Osteoblast (primary cell): ENCODE measurements around the gene ZCCHC2. TPM values are rescaled to one million over a fixed set of nuclear protein-coding genes. Genes with fewer than 3 reads are reported as not detected.

Experiments
- DNase-seq: peaks from one replicate; pipeline ENCODE4 v3.0.0; 2011; ENCODE audit warnings: low spot score, mixed read lengths; ENCODE audit not compliant: insufficient read length; ENCODE audit errors: missing footprints
- H2AFZ ChIP-seq: 2 replicates; pipeline ENCODE4 v1.6.0; 2011; ENCODE audit warnings: mild to moderate bottlenecking, low read length
- H3K27ac ChIP-seq: 2 replicates; pipeline ENCODE4 v1.5.1; 2011; ENCODE audit warnings: mild to moderate bottlenecking, low read depth, low read length, moderate library complexity
- H3K27me3 ChIP-seq: 2 replicates; pipeline ENCODE4 v1.6.0; 2012; ENCODE audit warnings: mild to moderate bottlenecking, control low read depth, inconsistent platforms, low read length, moderate library complexity; ENCODE audit not compliant: insufficient read depth
- H3K36me3 ChIP-seq: 2 replicates; pipeline ENCODE4 v1.5.1; 2011; ENCODE audit warnings: mild to moderate bottlenecking, low read length, control low read depth, moderate library complexity; ENCODE audit not compliant: insufficient read depth
- H3K4me1 ChIP-seq: 2 replicates; pipeline ENCODE4 v1.5.1; 2011; ENCODE audit warnings: mild to moderate bottlenecking, low read length, control low read depth, moderate library complexity; ENCODE audit not compliant: insufficient read depth
- H3K4me2 ChIP-seq: 2 replicates; pipeline ENCODE4 v1.6.0; 2011; ENCODE audit warnings: mild to moderate bottlenecking, low read length; ENCODE audit not compliant: insufficient read depth
- H3K4me3 ChIP-seq: fragments of 200-600 bp; sonication (generic); 3 replicates; pipeline ENCODE4 v1.5.1; 2012; ENCODE audit warnings: mild to moderate bottlenecking, low read length, inconsistent platforms; ENCODE audit not compliant: insufficient read depth
- H3K79me2 ChIP-seq: 2 replicates; pipeline ENCODE4 v1.6.0; 2012; ENCODE audit warnings: mild to moderate bottlenecking, low read length, control low read depth, inconsistent platforms; ENCODE audit not compliant: insufficient read depth
- H3K9me3 ChIP-seq: 2 replicates; pipeline ENCODE4 v1.5.1; 2011; ENCODE audit warnings: low read depth, low read length, control low read depth
- H4K20me1 ChIP-seq: 2 replicates; pipeline ENCODE4 v1.6.0; 2012; ENCODE audit warnings: mild to moderate bottlenecking, low read length, control low read depth; ENCODE audit not compliant: insufficient read depth
- CTCF ChIP-seq: IDR thresholded peaks from 2 replicates; pipeline ENCODE4 v1.5.1; 2011; ENCODE audit warnings: mild to moderate bottlenecking, low read depth, low read length, moderate library complexity; ENCODE audit errors: extremely low read depth
- total RNA-seq: library from RNA; depleted of rRNA; stranded (reverse); fragments of >200 nt; gene quantifications from 2 replicates; pipeline ENCODE4 v1.2.3, GENCODE V29; 2012

ZCCHC2 gene
- total RNA-seq, 1 donor = 10.1 TPM

GRCh38 chr18:62518460-62519375 is 4.1 kb upstream of the ZCCHC2 start:
- no peak for DNase-seq
- Histone ChIP-seq H2AFZ (no peak overlapping the region), H3K36me3 (no peaks in the 10 kb centered on the region), H3K79me2 (no peaks in the 10 kb centered on the region), H3K9me3 (no peaks in the 10 kb centered on the region), H3K4me2 (peak overlapping the region; percentile 37), H4K20me1 (no peaks in the 10 kb centered on the region), H3K27ac (no peak overlapping the region), H3K4me3 (no peak overlapping the region), H3K4me1 (peaks cover 5% of the 10 kb centered on the region), H3K27me3 (peaks cover 4% of the 10 kb centered on the region)
- TF ChIP-seq CTCF = no peak

GRCh38 chr18:62519684-62520083 is 3.1 kb upstream of the ZCCHC2 start:
- Histone ChIP-seq H3K27ac (no peak overlapping the region), H4K20me1 (no peaks in the 10 kb centered on the region), H2AFZ (no peak overlapping the region), H3K4me3 (no peak overlapping the region), H3K4me1 (peaks cover 5% of the 10 kb centered on the region), H3K27me3 (peaks cover 4% of the 10 kb centered on the region), H3K79me2 (peaks cover 4% of the 10 kb centered on the region), H3K9me3 (no peaks in the 10 kb centered on the region), H3K4me2 (no peak overlapping the region), H3K36me3 (no peaks in the 10 kb centered on the region)
- no peak for DNase-seq
- TF ChIP-seq CTCF = no peak

GRCh38 chr18:62521082-62521481 is 1.7 kb upstream of the ZCCHC2 start:
- no peak for TF ChIP-seq CTCF
- H3K36me3 ChIP-seq = no peaks in the 10 kb centered on the region
- DNase-seq = no peak
- H4K20me1 ChIP-seq = no peaks in the 10 kb centered on the region
- H3K4me2 ChIP-seq = no peak overlapping the region
- peaks cover 4% of the 10 kb centered on the region for H3K27me3 ChIP-seq
- peaks cover 18% of the 10 kb centered on the region for H3K79me2 ChIP-seq
- peaks cover 18% of the 10 kb centered on the region for H3K4me1 ChIP-seq
- no peak overlapping the region for H3K27ac ChIP-seq
- H3K9me3 ChIP-seq = no peaks in the 10 kb centered on the region
- no peak overlapping the region for H2AFZ ChIP-seq
- no peak overlapping the region for H3K4me3 ChIP-seq

GRCh38 chr18:62521593-62521992 is 1.2 kb upstream of the ZCCHC2 start:
- peak overlapping the region; percentile 80 for H3K4me2 ChIP-seq

More at GRCh38 chr18:62521593-62521992, 1.2 kb upstream of the ZCCHC2 start:
- H3K79me2 ChIP-seq = peaks cover 24% of the 10 kb centered on the region
- peak overlapping the region; percentile 92 for H3K4me3 ChIP-seq
- H3K36me3 ChIP-seq = no peaks in the 10 kb centered on the region
- H3K27me3 ChIP-seq = peaks cover 4% of the 10 kb centered on the region
- peak; percentile 66 for DNase-seq
- H3K27ac ChIP-seq = no peak overlapping the region
- H2AFZ ChIP-seq = no peak overlapping the region
- no peaks in the 10 kb centered on the region for H4K20me1 ChIP-seq
- H3K4me1 ChIP-seq = peaks cover 21% of the 10 kb centered on the region
- H3K9me3 ChIP-seq = no peaks in the 10 kb centered on the region
- TF ChIP-seq CTCF = no peak
